BLaER1 (cell line): ENCODE measurements around the gene EXT2.

ENCODE experiments used
- H3K27ac ChIP-seq: shearing (Covaris generic); formaldehyde crosslinking; 2 replicates; pipeline ENCODE4 v1.8.1; 2022
- H3K27me3 ChIP-seq: shearing (Covaris generic); formaldehyde crosslinking; 2 replicates; pipeline ENCODE4 v1.8.1; 2022
- H3K36me3 ChIP-seq: shearing (Covaris generic); formaldehyde crosslinking; 2 replicates; pipeline ENCODE4 v1.8.1; 2022
- H3K4me1 ChIP-seq: shearing (Covaris generic); formaldehyde crosslinking; 2 replicates; pipeline ENCODE4 v1.8.1; 2022
- H3K4me2 ChIP-seq: shearing (Covaris generic); formaldehyde crosslinking; 2 replicates; pipeline ENCODE4 v1.8.1; 2022
- H3K4me3 ChIP-seq: shearing (Covaris generic); formaldehyde crosslinking; 2 replicates; pipeline ENCODE4 v1.8.1; 2022
- H3K9ac ChIP-seq: shearing (Covaris generic); formaldehyde crosslinking; 2 replicates; pipeline ENCODE4 v1.8.1; 2022
- H3K9me3 ChIP-seq: shearing (Covaris generic); formaldehyde crosslinking; 2 replicates; pipeline ENCODE4 v1.8.1; 2022
- H4K20me1 ChIP-seq: shearing (Covaris generic); formaldehyde crosslinking; 2 replicates; pipeline ENCODE4 v1.8.1; 2022
- Cebpa-rat ChIP-seq: shearing (Covaris generic); IDR thresholded peaks from 2 replicates; pipeline ENCODE4 v1.8.1; 2022

Gene EXT2

GRCh38 chr11:44065841-44066731, 29.4 kb upstream of the EXT2 start, which contains the start of gene ACCS:
Gene ACCS (plus strand): TSS chr11:44066270. CDS start chr11:44067628, 1,358 bp downstream.
- Histone ChIP-seq H3K36me3 (no peaks in the 10 kb centered on the region), H3K4me3 (peak within 1 kb of the TSS; percentile 59), H3K4me2 (peak within 1 kb of the TSS; percentile 70), H3K27me3 (peaks cover 15% of the 10 kb centered on the region), H3K27ac (0 out of 2 replicates have a peak within 1 kb of the TSS, but pooled peaks have one; percentile 28), H4K20me1 (no peaks in the 10 kb centered on the region), H3K4me1 (0 out of 2 replicates have a peak, but pooled peaks cover 5% of the 10 kb centered on the region), H3K9me3 (peaks cover 13% of the 10 kb centered on the region; the same call in 1 of the 2 replicates), H3K9ac (peak within 1 kb of the TSS; percentile 51)
- TF ChIP-seq Cebpa-rat, result no peak

GRCh38 chr11:44066732-44067141, 28.7 kb upstream of the EXT2 start:
- H3K36me3 ChIP-seq, result no peaks in the 10 kb centered on the region
- H4K20me1 ChIP-seq, result no peaks in the 10 kb centered on the region
- H3K4me1 ChIP-seq, result 0 out of 2 replicates have a peak, but pooled peaks cover 5% of the 10 kb centered on the region
- peaks cover 13% of the 10 kb centered on the region; the same call in 1 of the 2 replicates for H3K9me3 ChIP-seq
- H3K4me3 ChIP-seq, result peak overlapping the region; percentile 59; the same call in 1 of the 2 replicates
- peaks cover 15% of the 10 kb centered on the region for H3K27me3 ChIP-seq
- H3K27ac ChIP-seq, result no peak overlapping the region
- peak overlapping the region; percentile 70 for H3K4me2 ChIP-seq
- H3K9ac ChIP-seq, result no peak overlapping the region
- TF ChIP-seq Cebpa-rat, result no peak

GRCh38 chr11:44067266-44067665, 28.2 kb upstream of the EXT2 start:
- no peak overlapping the region for H3K9ac ChIP-seq

GRCh38 chr11:44068180-44068579, 27.3 kb upstream of the EXT2 start:
- no peaks in the 10 kb centered on the region for H4K20me1 ChIP-seq
- H3K9me3 ChIP-seq, result peaks cover 13% of the 10 kb centered on the region; the same call in 1 of the 2 replicates
- no peak overlapping the region for H3K4me2 ChIP-seq
- H3K4me1 ChIP-seq, result 0 out of 2 replicates have a peak, but pooled peaks cover 5% of the 10 kb centered on the region
- H3K4me3 ChIP-seq, result no peak overlapping the region
- H3K36me3 ChIP-seq, result no peaks in the 10 kb centered on the region
- H3K27me3 ChIP-seq, result peaks cover 15% of the 10 kb centered on the region
- no peak for TF ChIP-seq Cebpa-rat
- H3K27ac ChIP-seq, result no peak overlapping the region
- no peak overlapping the region for H3K9ac ChIP-seq

More at GRCh38 chr11:44067266-44067665, 28.2 kb upstream of the EXT2 start:
- no peak overlapping the region for H3K4me3 ChIP-seq
- H3K27me3 ChIP-seq, result peaks cover 15% of the 10 kb centered on the region
- no peaks in the 10 kb centered on the region for H4K20me1 ChIP-seq
- H3K4me1 ChIP-seq, result 0 out of 2 replicates have a peak, but pooled peaks cover 5% of the 10 kb centered on the region
- H3K27ac ChIP-seq, result no peak overlapping the region
- no peak overlapping the region for H3K4me2 ChIP-seq
- no peak for TF ChIP-seq Cebpa-rat
- H3K36me3 ChIP-seq, result no peaks in the 10 kb centered on the region
- peaks cover 13% of the 10 kb centered on the region; the same call in 1 of the 2 replicates for H3K9me3 ChIP-seq

- Histone ChIP-seq H4K20me1 (no peaks in the 10 kb centered on the region), H3K36me3 (no peaks in the 10 kb centered on the region), H3K27me3 (peaks cover 8% of the 10 kb centered on the region), H3K9me3 (peaks cover 7% of the 10 kb centered on the region; the same call in 1 of the 2 replicates), H3K4me3 (no peak overlapping the region), H3K9ac (no peak overlapping the region), H3K4me2 (no peak overlapping the region), H3K27ac (no peak overlapping the region), H3K4me1 (peaks cover 15% of the 10 kb centered on the region; the same call in 1 of the 2 replicates)
- TF ChIP-seq Cebpa-rat, result no peak
Measured at GRCh38 chr11:44071157-44071556, 24.3 kb upstream of the EXT2 start.

GRCh38 chr11:44072757-44073658, 22.5 kb upstream of the EXT2 start:
- no peak for TF ChIP-seq Cebpa-rat
- H3K4me3 ChIP-seq, result no peak overlapping the region
- no peak overlapping the region for H3K4me2 ChIP-seq
- no peaks in the 10 kb centered on the region for H3K27me3 ChIP-seq
- no peaks in the 10 kb centered on the region for H3K9me3 ChIP-seq
- H4K20me1 ChIP-seq, result no peaks in the 10 kb centered on the region
- H3K9ac ChIP-seq, result no peak overlapping the region
- H3K4me1 ChIP-seq, result peaks cover 15% of the 10 kb centered on the region; the same call in 1 of the 2 replicates
- H3K36me3 ChIP-seq, result no peaks in the 10 kb centered on the region
- H3K27ac ChIP-seq, result no peak overlapping the region

GRCh38 chr11:44078794-44079193, 16.7 kb upstream of the EXT2 start:
- Histone ChIP-seq H3K36me3 (no peaks in the 10 kb centered on the region), H3K4me1 (peaks cover 10% of the 10 kb centered on the region; the same call in 1 of the 2 replicates), H3K27ac (no peak overlapping the region), H3K4me3 (no peak overlapping the region), H3K9me3 (no peaks in the 10 kb centered on the region), H3K4me2 (no peak overlapping the region), H4K20me1 (no peaks in the 10 kb centered on the region), H3K9ac (no peak overlapping the region), H3K27me3 (no peaks in the 10 kb centered on the region)
- no peak for TF ChIP-seq Cebpa-rat

GRCh38 chr11:44079376-44079775, 16.1 kb upstream of the EXT2 start:
- no peak for TF ChIP-seq Cebpa-rat
- no peaks in the 10 kb centered on the region for H3K9me3 ChIP-seq
- H3K9ac ChIP-seq, result no peak overlapping the region
- no peak overlapping the region for H3K4me3 ChIP-seq
- H3K27me3 ChIP-seq, result no peaks in the 10 kb centered on the region
- H3K4me2 ChIP-seq, result no peak overlapping the region
- H3K27ac ChIP-seq, result no peak overlapping the region
- no peaks in the 10 kb centered on the region for H3K36me3 ChIP-seq
- no peaks in the 10 kb centered on the region for H4K20me1 ChIP-seq
- peaks cover 8% of the 10 kb centered on the region; the same call in 1 of the 2 replicates for H3K4me1 ChIP-seq

- no peaks in the 10 kb centered on the region for H3K4me1 ChIP-seq
- H3K4me2 ChIP-seq, result no peak overlapping the region
- H3K27me3 ChIP-seq, result no peaks in the 10 kb centered on the region
- no peaks in the 10 kb centered on the region for H3K36me3 ChIP-seq
- no peak overlapping the region for H3K27ac ChIP-seq
- H3K4me3 ChIP-seq, result no peak overlapping the region
- H3K9ac ChIP-seq, result no peak overlapping the region
- no peaks in the 10 kb centered on the region for H3K9me3 ChIP-seq
- no peak for TF ChIP-seq Cebpa-rat
- no peaks in the 10 kb centered on the region for H4K20me1 ChIP-seq
Measured at GRCh38 chr11:44080951-44081350, 14.5 kb upstream of the EXT2 start.
